ENCODE results near the gene LHFPL2. TPM values are rescaled to one million over a fixed set of nuclear protein-coding genes. Genes with fewer than 3 reads are reported as not detected.

The LHFPL2 gene
- polyA plus RNA-seq, 2 donors, result 0.84 to 1.4 TPM

DNA sequence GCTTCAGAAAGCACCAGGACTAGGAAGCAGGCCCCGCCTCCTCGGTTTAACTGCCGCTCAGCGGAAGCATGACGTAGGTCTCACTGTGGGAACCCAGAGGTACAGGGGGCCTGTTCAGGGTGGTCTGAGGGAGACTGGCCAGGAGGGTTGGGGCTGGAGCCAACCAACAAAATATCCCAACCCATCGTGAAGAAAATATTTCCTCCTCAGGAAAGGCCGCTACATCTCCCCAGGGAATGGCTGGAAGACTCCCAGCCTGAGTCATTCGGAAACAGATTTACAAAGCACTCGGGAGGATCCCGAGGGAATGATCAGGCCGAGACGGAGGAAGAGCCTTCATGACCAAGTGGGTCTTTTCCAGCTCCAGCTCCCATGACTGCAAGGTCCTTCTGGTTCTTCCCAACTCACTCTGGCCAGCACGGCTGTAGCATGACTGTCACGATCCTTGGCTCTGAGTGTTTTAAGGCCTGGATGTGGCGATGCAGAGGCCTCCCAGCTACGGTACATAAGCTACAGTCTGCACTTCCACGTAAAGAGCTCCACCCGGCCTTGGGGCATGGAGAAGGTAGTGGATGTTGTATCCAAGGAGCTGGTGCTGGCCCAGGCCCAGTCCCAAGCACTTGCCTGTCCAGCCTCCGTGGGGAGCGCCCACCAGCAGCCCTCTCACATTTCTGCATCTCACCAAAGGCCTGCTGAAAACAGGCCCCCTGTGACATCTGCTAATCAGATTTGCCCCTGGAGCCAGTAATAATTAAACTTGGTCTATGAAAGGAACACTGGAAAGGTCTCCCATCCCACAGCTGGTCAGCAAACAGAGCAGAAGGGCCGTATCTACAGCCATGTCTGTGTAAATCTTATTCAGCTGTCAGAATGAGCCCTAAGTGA is 100.6 kb downstream of the LHFPL2 start:
- Histone ChIP-seq H3K9me3 (ENCODE audit: control insufficient read depth in 2 of 2, insufficient read depth in 1 of 2, low read depth in 1 of 2, low read length in 1 of 2) (no peaks in the 10 kb centered on the region), H3K4me1 (ENCODE audit: control insufficient read depth in 2 of 2, insufficient read depth in 2 of 2, low read length in 1 of 2) (peaks cover 3 to 7% of the 10 kb centered on the region in 2 donors), H3K27me3 (ENCODE audit: control insufficient read depth in 1 of 2, insufficient read depth in 2 of 2, low read length in 2 of 2) (no peaks in the 10 kb centered on the region), H3K27ac (ENCODE audit: low read depth in 2 of 2, low read length in 1 of 2) (peak overlapping the region; percentile 66 to 67), H3K4me3 (ENCODE audit: low read depth in 1 of 2, low read length in 2 of 2) (no peak overlapping the region), H3K36me3 (ENCODE audit: control insufficient read depth in 2 of 2, insufficient read depth in 2 of 2, low read length in 1 of 2) (no peaks in the 10 kb centered on the region)
- 70 to 76% methylated on average over 21 of the region's 21 CpGs for WGBS, 2 donors

DNA sequence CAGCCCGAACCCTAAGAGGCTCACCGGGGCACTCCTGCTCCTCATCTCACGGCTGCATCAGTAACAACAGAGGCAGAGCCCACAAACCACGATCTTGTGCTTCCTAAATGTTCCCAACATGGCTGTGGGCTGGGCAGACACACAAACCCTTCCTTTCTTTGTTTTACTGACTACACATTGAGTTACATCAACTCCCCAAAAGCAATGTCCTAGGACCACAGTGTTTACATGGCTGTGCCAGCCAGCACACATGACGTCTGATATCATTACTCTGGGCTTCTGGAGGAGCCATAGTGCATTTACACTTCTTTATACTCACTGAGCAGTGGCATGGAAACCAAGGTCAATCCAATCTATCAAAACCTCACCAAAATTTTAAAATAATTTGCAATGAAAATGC is 101.4 kb downstream of the LHFPL2 start:
- Histone ChIP-seq H3K9me3 (ENCODE audit: control insufficient read depth in 2 of 2, insufficient read depth in 1 of 2, low read depth in 1 of 2, low read length in 1 of 2) (no peaks in the 10 kb centered on the region), H3K4me1 (ENCODE audit: control insufficient read depth in 2 of 2, insufficient read depth in 2 of 2, low read length in 1 of 2) (peaks cover 0 to 7% of the 10 kb centered on the region in 2 donors), H3K27me3 (ENCODE audit: control insufficient read depth in 1 of 2, insufficient read depth in 2 of 2, low read length in 2 of 2) (no peaks in the 10 kb centered on the region), H3K4me3 (ENCODE audit: low read depth in 1 of 2, low read length in 2 of 2) (no peak overlapping the region), H3K27ac (ENCODE audit: low read depth in 2 of 2, low read length in 1 of 2) (peak overlapping the region; percentile 11 to 69), H3K36me3 (ENCODE audit: control insufficient read depth in 2 of 2, insufficient read depth in 2 of 2, low read length in 1 of 2) (no peaks in the 10 kb centered on the region)
- 66 to 73% methylated on average over 5 of the region's 5 CpGs for WGBS, 2 donors

DNA sequence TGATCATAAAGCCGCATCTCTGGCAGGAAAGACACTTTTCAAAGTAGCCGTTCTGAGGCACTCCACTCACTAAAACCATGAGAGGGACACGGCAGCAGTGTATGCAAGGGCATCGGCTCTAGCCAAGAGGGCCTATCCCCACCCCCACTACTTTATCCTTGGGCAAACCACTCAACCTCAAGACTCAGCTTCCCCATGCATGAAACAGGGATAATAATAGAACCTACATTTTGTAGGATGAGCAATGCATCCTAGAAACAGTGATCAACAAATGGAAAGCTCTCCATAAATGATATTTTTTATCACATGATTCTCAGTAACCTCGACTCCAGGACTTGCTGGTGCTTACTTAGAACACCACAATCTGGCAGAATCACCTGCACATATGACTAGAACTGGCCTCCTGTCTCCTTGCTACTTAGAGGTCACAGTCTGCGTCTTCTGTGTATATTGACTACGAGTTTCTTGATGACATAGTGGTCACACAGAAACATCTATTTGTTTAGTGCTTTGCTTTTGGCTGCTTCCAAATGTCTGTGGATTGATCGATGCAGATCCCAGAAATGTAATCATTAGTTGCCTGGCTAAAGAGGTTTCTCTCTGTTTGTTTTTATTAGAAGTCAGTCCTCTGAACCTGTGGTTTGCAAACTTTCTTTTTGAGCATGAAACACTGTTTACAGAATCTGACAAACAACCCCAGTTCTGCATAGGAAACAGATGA is 102.1 kb downstream of the LHFPL2 start:
- Histone ChIP-seq H3K27me3 (ENCODE audit: control insufficient read depth in 1 of 2, insufficient read depth in 2 of 2, low read length in 2 of 2) (no peaks in the 10 kb centered on the region), H3K4me3 (ENCODE audit: low read depth in 1 of 2, low read length in 2 of 2) (no peak overlapping the region), H3K9me3 (ENCODE audit: control insufficient read depth in 2 of 2, insufficient read depth in 1 of 2, low read depth in 1 of 2, low read length in 1 of 2) (no peaks in the 10 kb centered on the region), H3K36me3 (ENCODE audit: control insufficient read depth in 2 of 2, insufficient read depth in 2 of 2, low read length in 1 of 2) (no peaks in the 10 kb centered on the region), H3K4me1 (ENCODE audit: control insufficient read depth in 2 of 2, insufficient read depth in 2 of 2, low read length in 1 of 2) (peaks cover 0 to 7% of the 10 kb centered on the region in 2 donors), H3K27ac (ENCODE audit: low read depth in 2 of 2, low read length in 1 of 2) (peak overlapping the region in 1 of 2 donors; percentile 69)
- WGBS, 2 donors, result 81 to 82% methylated on average over 8 of the region's 8 CpGs

DNA sequence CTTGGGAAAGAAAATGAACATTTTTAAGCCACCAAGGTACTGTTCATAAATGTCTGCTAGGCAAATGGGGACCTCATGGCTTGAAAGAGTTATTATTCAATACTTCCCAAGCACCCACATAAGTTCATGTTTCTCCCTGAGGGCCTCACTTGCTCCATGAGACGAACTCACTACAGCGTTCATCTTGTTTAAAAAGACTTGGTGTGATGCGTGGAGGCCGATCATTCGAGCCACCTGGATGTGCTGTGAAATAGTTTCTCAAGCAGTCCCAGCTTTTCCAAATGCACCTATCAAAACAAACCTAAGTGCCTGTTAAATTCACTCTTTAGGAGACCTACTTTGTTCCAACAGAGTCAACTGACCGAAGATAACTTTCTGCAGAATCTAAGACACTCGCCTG is 103.2 kb downstream of the LHFPL2 start:
- H3K9me3 ChIP-seq (ENCODE audit: control insufficient read depth in 2 of 2, insufficient read depth in 1 of 2, low read depth in 1 of 2, low read length in 1 of 2), result no peaks in the 10 kb centered on the region
- no peaks in the 10 kb centered on the region for H3K36me3 ChIP-seq (ENCODE audit: control insufficient read depth in 2 of 2, insufficient read depth in 2 of 2, low read length in 1 of 2)
- 89 to 90% methylated on average over 7 of the region's 7 CpGs for WGBS, 2 donors
- no peak overlapping the region for H3K27ac ChIP-seq (ENCODE audit: low read depth in 2 of 2, low read length in 1 of 2)
- no peak overlapping the region for H3K4me3 ChIP-seq (ENCODE audit: low read depth in 1 of 2, low read length in 2 of 2)
- H3K27me3 ChIP-seq (ENCODE audit: control insufficient read depth in 1 of 2, insufficient read depth in 2 of 2, low read length in 2 of 2), result no peaks in the 10 kb centered on the region
- H3K4me1 ChIP-seq (ENCODE audit: control insufficient read depth in 2 of 2, insufficient read depth in 2 of 2, low read length in 1 of 2), result peaks cover 0 to 8% of the 10 kb centered on the region in 2 donors

DNA sequence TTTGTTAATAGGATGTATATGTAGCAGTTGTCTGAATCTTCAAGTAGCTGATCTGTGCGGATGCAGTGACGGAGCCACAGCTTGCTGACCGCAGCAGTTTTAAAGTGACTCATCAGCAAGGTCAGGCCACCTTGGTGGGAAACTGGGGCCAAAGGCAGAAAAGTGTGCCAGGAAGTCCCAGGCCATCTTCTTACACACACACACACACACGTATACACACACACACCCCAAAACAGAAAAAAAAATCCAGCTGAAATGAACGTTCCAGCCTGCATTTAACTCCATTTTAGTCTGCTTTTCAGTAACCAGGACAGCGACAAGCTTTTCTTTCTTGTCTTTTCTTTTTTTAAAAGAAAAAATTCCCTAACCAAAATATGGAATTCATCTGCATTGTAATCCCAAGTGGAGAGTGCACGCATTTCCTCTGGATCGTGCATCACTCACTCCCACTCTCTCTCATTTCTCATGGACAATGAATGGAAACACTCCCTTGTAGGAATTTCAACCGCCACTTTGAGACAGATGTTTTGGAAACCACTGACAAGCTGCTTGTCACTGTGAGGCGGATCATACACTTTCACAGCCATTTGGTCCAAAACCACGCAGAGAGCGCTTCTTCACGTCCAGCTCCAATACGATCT is 103.9 kb downstream of the LHFPL2 start:
- no peak overlapping the region for H3K27ac ChIP-seq (ENCODE audit: low read depth in 2 of 2, low read length in 1 of 2)
- WGBS, 2 donors, result 77 to 78% methylated on average over 14 of the region's 14 CpGs
- peaks cover 0 to 9% of the 10 kb centered on the region in 2 donors for H3K4me1 ChIP-seq (ENCODE audit: control insufficient read depth in 2 of 2, insufficient read depth in 2 of 2, low read length in 1 of 2)

DNA sequence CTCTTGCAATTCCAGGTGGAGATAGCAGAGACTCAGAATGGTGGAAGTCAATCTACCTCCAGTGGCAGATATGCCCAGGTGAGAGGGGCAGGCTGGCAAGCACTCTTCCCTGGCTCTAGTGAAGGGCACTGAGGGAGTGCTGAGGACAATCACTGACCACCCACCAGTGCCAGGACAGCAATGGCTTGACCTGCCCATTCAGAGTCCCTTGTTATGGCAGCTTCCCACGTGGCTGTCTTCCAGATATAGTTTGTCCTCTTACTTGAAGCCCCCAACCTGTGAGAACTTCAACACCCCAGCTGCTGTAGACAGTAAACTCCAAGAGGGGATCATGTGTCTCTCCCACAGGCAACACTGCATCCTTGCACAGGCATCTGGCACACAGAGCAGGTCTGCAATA is 104.7 kb downstream of the LHFPL2 start:
- Histone ChIP-seq H3K27ac (ENCODE audit: low read depth in 2 of 2, low read length in 1 of 2) (no peak overlapping the region), H3K4me1 (ENCODE audit: control insufficient read depth in 2 of 2, insufficient read depth in 2 of 2, low read length in 1 of 2) (peaks cover 0 to 9% of the 10 kb centered on the region in 2 donors)

More for the DNA sequence above, 103.9 kb downstream of the LHFPL2 start:
- H3K4me3 ChIP-seq (ENCODE audit: low read depth in 1 of 2, low read length in 2 of 2), result no peak overlapping the region
- no peaks in the 10 kb centered on the region for H3K36me3 ChIP-seq (ENCODE audit: control insufficient read depth in 2 of 2, insufficient read depth in 2 of 2, low read length in 1 of 2)
- H3K27me3 ChIP-seq (ENCODE audit: control insufficient read depth in 1 of 2, insufficient read depth in 2 of 2, low read length in 2 of 2), result no peaks in the 10 kb centered on the region
- no peaks in the 10 kb centered on the region for H3K9me3 ChIP-seq (ENCODE audit: control insufficient read depth in 2 of 2, insufficient read depth in 1 of 2, low read depth in 1 of 2, low read length in 1 of 2)

DNA sequence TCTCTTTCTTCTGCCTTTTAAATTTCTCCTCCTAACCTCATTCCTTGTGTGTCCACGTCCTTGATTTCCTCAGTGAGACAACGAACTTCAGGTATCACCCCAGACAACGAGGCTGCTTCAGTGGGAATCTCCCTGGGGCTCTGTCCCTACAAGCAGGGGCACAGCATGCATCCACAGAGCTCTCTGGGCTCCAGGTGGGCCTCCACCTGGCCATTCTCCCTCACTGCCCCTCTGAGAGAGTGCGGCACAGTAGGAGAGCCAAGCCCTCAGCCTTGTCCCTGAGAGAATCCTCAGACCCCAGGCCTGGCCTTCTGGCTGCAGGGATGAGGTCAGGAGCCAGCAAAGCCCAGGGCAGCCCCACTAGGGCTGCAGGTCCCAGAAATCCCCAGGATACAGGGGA is 105.3 kb downstream of the LHFPL2 start:
- Histone ChIP-seq H3K27ac (ENCODE audit: low read depth in 2 of 2, low read length in 1 of 2) (no peak overlapping the region), H3K4me3 (ENCODE audit: low read depth in 1 of 2, low read length in 2 of 2) (no peak overlapping the region), H3K9me3 (ENCODE audit: control insufficient read depth in 2 of 2, insufficient read depth in 1 of 2, low read depth in 1 of 2, low read length in 1 of 2) (no peaks in the 10 kb centered on the region), H3K36me3 (ENCODE audit: control insufficient read depth in 2 of 2, insufficient read depth in 2 of 2, low read length in 1 of 2) (no peaks in the 10 kb centered on the region), H3K27me3 (ENCODE audit: control insufficient read depth in 1 of 2, insufficient read depth in 2 of 2, low read length in 2 of 2) (no peaks in the 10 kb centered on the region), H3K4me1 (ENCODE audit: control insufficient read depth in 2 of 2, insufficient read depth in 2 of 2, low read length in 1 of 2) (peaks cover 0 to 6% of the 10 kb centered on the region in 2 donors)
- WGBS, 2 donors, result 80 to 81% methylated on average over 4 of the region's 4 CpGs

More for the DNA sequence above, 104.7 kb downstream of the LHFPL2 start:
- Histone ChIP-seq H3K9me3 (ENCODE audit: control insufficient read depth in 2 of 2, insufficient read depth in 1 of 2, low read depth in 1 of 2, low read length in 1 of 2) (no peaks in the 10 kb centered on the region), H3K4me3 (ENCODE audit: low read depth in 1 of 2, low read length in 2 of 2) (no peak overlapping the region), H3K36me3 (ENCODE audit: control insufficient read depth in 2 of 2, insufficient read depth in 2 of 2, low read length in 1 of 2) (no peaks in the 10 kb centered on the region), H3K27me3 (ENCODE audit: control insufficient read depth in 1 of 2, insufficient read depth in 2 of 2, low read length in 2 of 2) (no peaks in the 10 kb centered on the region)
- WGBS, 2 donors, result 53 to 72% methylated on average over 1 of the region's 1 CpG

DNA sequence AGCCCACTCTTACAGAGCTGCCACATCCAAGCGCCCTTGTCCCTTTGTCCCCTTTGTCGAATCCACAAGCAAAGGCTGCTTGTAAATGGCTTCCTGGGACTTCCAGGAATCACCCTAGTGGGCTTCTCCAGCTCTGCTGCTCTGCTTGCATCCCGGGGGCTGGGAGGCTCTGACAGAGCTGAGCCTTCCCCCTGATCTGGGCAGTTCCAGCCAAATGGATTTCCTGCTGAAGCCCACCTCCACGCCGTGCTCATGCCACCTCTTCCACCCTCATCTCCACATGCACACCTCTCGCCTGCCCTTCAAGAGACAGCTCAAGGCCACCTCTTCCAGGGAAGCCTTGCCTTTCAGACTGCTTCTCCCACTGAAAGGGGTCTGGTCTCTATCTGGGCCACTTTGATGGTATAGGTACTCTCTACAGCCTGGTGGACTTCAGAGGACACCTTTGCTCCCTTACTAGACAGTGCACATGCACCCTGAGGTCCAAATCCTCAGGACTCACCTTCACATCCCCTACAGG is 106.2 kb downstream of the LHFPL2 start:
- Histone ChIP-seq H3K4me1 (ENCODE audit: control insufficient read depth in 2 of 2, insufficient read depth in 2 of 2, low read length in 1 of 2) (peaks cover 0 to 2% of the 10 kb centered on the region in 2 donors), H3K4me3 (ENCODE audit: low read depth in 1 of 2, low read length in 2 of 2) (no peak overlapping the region), H3K9me3 (ENCODE audit: control insufficient read depth in 2 of 2, insufficient read depth in 1 of 2, low read depth in 1 of 2, low read length in 1 of 2) (no peaks in the 10 kb centered on the region), H3K27me3 (ENCODE audit: control insufficient read depth in 1 of 2, insufficient read depth in 2 of 2, low read length in 2 of 2) (no peaks in the 10 kb centered on the region), H3K36me3 (ENCODE audit: control insufficient read depth in 2 of 2, insufficient read depth in 2 of 2, low read length in 1 of 2) (no peaks in the 10 kb centered on the region), H3K27ac (ENCODE audit: low read depth in 2 of 2, low read length in 1 of 2) (no peak overlapping the region)
- WGBS, 2 donors, result 90% methylated on average over 6 of the region's 6 CpGs

DNA sequence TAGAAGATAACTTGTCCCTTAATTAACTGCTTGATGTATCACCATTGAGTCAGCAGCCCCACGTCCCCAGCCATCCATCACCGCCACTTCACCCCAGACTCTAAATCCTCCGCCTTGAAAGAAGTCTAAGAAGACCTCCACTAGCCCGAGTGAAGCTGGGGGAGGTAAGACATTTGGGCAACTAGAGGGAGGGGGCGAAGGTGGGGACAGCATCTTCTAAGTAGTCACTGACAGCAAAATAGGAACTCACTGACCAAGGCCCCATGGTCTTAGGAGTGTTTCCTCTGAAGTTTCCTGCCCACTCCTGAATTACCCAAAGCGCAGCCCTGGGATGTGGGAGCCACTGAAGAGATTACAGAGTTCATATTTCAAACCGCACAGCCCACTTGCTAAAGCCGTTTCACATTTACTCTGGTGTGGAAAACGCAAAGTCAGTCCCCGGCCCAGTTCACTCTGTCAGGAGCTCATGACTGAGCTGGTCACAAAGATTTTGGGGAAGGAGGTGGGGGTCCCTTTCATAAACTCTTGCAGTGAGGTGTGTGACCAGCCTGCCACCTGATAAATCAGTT is 107.4 kb downstream of the LHFPL2 start:
- Histone ChIP-seq H3K4me3 (ENCODE audit: low read depth in 1 of 2, low read length in 2 of 2) (no peak overlapping the region), H3K9me3 (ENCODE audit: control insufficient read depth in 2 of 2, insufficient read depth in 1 of 2, low read depth in 1 of 2, low read length in 1 of 2) (no peaks in the 10 kb centered on the region), H3K27me3 (ENCODE audit: control insufficient read depth in 1 of 2, insufficient read depth in 2 of 2, low read length in 2 of 2) (no peaks in the 10 kb centered on the region), H3K36me3 (ENCODE audit: control insufficient read depth in 2 of 2, insufficient read depth in 2 of 2, low read length in 1 of 2) (no peaks in the 10 kb centered on the region), H3K4me1 (ENCODE audit: control insufficient read depth in 2 of 2, insufficient read depth in 2 of 2, low read length in 1 of 2) (peaks cover 0 to 2% of the 10 kb centered on the region in 2 donors), H3K27ac (ENCODE audit: low read depth in 2 of 2, low read length in 1 of 2) (no peak overlapping the region)
- WGBS, 2 donors, result 88 to 89% methylated on average over 10 of the region's 10 CpGs

Measured in esophagus (tissue), 2 donors.